Prostate gland (tissue), 2 donors: ENCODE data around the gene UST. TPM values are rescaled to one million over a fixed set of nuclear protein-coding genes. Genes with fewer than 3 reads are reported as not detected.
"Not testable (repeated sequence)": the region's sequence is repeated elsewhere in the genome, so short reads cannot be mapped to it uniquely, and the experiment has no call there.

Source experiments
- DNase-seq: peaks from one replicate; pipeline ENCODE4 v3.0.0-alpha.2; 2019; ENCODE audit warnings: low spot score
- H3K27ac ChIP-seq, 2 donors: fragments of 200-600 bp; sonication (generic); 2 replicates each; pipeline ENCODE4 v1.5.1; 2017 to 2019
- H3K27me3 ChIP-seq: fragments of 200-600 bp; sonication (generic); replicated peaks from 2 replicates; pipeline ENCODE4 v1.5.1; 2019; ENCODE audit not compliant: insufficient read depth
- H3K36me3 ChIP-seq, 2 donors: fragments of 200-600 bp; sonication (generic); 1 replicate in 1 of 2; 2 replicates in 1 of 2; pipeline versions ENCODE4 v1.5.1 to v1.8.1; 2017 to 2019
- H3K4me1 ChIP-seq: fragments of 200-600 bp; sonication (generic); replicated peaks from 2 replicates; pipeline ENCODE4 v1.5.1; 2019
- H3K4me3 ChIP-seq, 2 donors: fragments of 200-600 bp; sonication (generic); 2 replicates each; pipeline ENCODE4 v1.5.1; 2017 to 2019
- H3K9me3 ChIP-seq: fragments of 200-600 bp; sonication (generic); 2 replicates; pipeline ENCODE4 v1.5.1; 2017
- CTCF ChIP-seq, 4 experiments: fragments of 200-600 bp in 2 of 4; fragments of 450-650 bp in 2 of 4; sonication (generic) in 2 of 4; IDR thresholded peaks; 1 replicate in 3 of 4; 2 replicates in 1 of 4; pipeline ENCODE4 v1.5.1; 2016 to 2019; ENCODE audit warnings: antibody characterized with exemption in 4 of 4, mild to moderate bottlenecking in 2 of 4, moderate library complexity in 2 of 4
- POLR2A ChIP-seq: fragments of 450-650 bp; IDR thresholded peaks from one replicate; pipeline ENCODE4 v1.6.1; 2016; ENCODE audit warnings: antibody characterized with exemption, mild to moderate bottlenecking
- POLR2AphosphoS5 ChIP-seq: sonication (generic); formaldehyde crosslinking; IDR thresholded peaks from one replicate; pipeline ENCODE4 v1.6.1; 2017; ENCODE audit warnings: antibody characterized with exemption
- WGBS: methylation state at CpG from one replicate; pipeline ENCODE4 v1.1.5; 2018; 5-methylcytosine and 5-hydroxymethylcytosine counted together
- intact Hi-C: fragments of 100-400 bp; cut with DNase I; formaldehyde crosslinking; loops from one replicate; pipeline ENCODE4 v1.14.2; 2022
- total RNA-seq, 2 donors: library from RNA; depleted of rRNA; stranded (reverse); fragments of >200 nt; gene quantifications; one replicate each; pipeline ENCODE4 v1.1.0, GENCODE V29; 2016

Gene UST
- total RNA-seq, 2 donors from 2014 or later: 6.6 to 12.9 TPM

GRCh38 chr6:148907573-148907972 lies 160.7 kb downstream of the UST start:
- DNase-seq: no peak
- H3K27ac ChIP-seq: no peak overlapping the region
- no peak for TF ChIP-seq POLR2A
- no peak for TF ChIP-seq CTCF (IDR thresholded peaks at IDR 0.05)
- TF ChIP-seq POLR2AphosphoS5: no peak
- no peak overlapping the region for H3K4me3 ChIP-seq
- no peaks in the 10 kb centered on the region for H3K27me3 ChIP-seq
- no peaks in the 10 kb centered on the region for H3K4me1 ChIP-seq
- no peaks in the 10 kb centered on the region for H3K36me3 ChIP-seq
- 95% methylated on average over 4 of the region's 4 CpGs for WGBS
- H3K9me3 ChIP-seq: no peaks in the 10 kb centered on the region
- intact Hi-C loops: no loop called here

GRCh38 chr6:148912252-148912651 lies 165.4 kb downstream of the UST start:
- no peak overlapping the region for H3K27ac ChIP-seq
- H3K9me3 ChIP-seq: no peaks in the 10 kb centered on the region
- TF ChIP-seq CTCF (IDR thresholded peaks at IDR 0.05): no peak
- no peak for TF ChIP-seq POLR2AphosphoS5
- no peak for TF ChIP-seq POLR2A
- H3K27me3 ChIP-seq: no peaks in the 10 kb centered on the region
- H3K4me1 ChIP-seq: no peaks in the 10 kb centered on the region
- 71% methylated on average over 5 of the region's 5 CpGs for WGBS
- intact Hi-C loops: no loop called here
- H3K36me3 ChIP-seq: no peaks in the 10 kb centered on the region
- DNase-seq: no peak
- H3K4me3 ChIP-seq: no peak overlapping the region

- no peak for DNase-seq
- no peaks in the 10 kb centered on the region for H3K27me3 ChIP-seq
- H3K9me3 ChIP-seq: no peaks in the 10 kb centered on the region
- no peaks in the 10 kb centered on the region for H3K36me3 ChIP-seq
- no peak for TF ChIP-seq POLR2A
- no peak for TF ChIP-seq CTCF (IDR thresholded peaks at IDR 0.05)
- TF ChIP-seq POLR2AphosphoS5: peak; percentile 10
- H3K4me1 ChIP-seq: no peaks in the 10 kb centered on the region
- intact Hi-C loops: no loop called here
- no peak overlapping the region for H3K27ac ChIP-seq
- 23% methylated on average over 1 of the region's 1 CpG for WGBS
- no peak overlapping the region for H3K4me3 ChIP-seq
Measured at GRCh38 chr6:148915810-148916209, 169.0 kb downstream of the UST start.

GRCh38 chr6:148916485-148916884 lies 169.7 kb downstream of the UST start:
- H3K27me3 ChIP-seq, H3K9me3 ChIP-seq, H3K27ac ChIP-seq, intact Hi-C loops, H3K4me1 ChIP-seq, H3K4me3 ChIP-seq, DNase-seq, H3K36me3 ChIP-seq: not testable (repeated sequence)
- 89% methylated on average over 10 of the region's 10 CpGs for WGBS

GRCh38 chr6:148924226-148925012 lies 177.6 kb downstream of the UST start:
- WGBS: 84% methylated on average over 8 of the region's 8 CpGs
- intact Hi-C loops: no loop called here
- Histone ChIP-seq H3K9me3 (no peaks in the 10 kb centered on the region), H3K27ac (no peak overlapping the region), H3K27me3 (no peaks in the 10 kb centered on the region), H3K36me3 (no peaks in the 10 kb centered on the region), H3K4me3 (no peak overlapping the region), H3K4me1 (no peaks in the 10 kb centered on the region)
- DNase-seq: no peak
- no peak for TF ChIP-seq CTCF (IDR thresholded peaks at IDR 0.05)
- no peak for TF ChIP-seq POLR2AphosphoS5
- no peak for TF ChIP-seq POLR2A
